ENCODE results near the gene MORN1.

The MORN1 gene

DNA sequence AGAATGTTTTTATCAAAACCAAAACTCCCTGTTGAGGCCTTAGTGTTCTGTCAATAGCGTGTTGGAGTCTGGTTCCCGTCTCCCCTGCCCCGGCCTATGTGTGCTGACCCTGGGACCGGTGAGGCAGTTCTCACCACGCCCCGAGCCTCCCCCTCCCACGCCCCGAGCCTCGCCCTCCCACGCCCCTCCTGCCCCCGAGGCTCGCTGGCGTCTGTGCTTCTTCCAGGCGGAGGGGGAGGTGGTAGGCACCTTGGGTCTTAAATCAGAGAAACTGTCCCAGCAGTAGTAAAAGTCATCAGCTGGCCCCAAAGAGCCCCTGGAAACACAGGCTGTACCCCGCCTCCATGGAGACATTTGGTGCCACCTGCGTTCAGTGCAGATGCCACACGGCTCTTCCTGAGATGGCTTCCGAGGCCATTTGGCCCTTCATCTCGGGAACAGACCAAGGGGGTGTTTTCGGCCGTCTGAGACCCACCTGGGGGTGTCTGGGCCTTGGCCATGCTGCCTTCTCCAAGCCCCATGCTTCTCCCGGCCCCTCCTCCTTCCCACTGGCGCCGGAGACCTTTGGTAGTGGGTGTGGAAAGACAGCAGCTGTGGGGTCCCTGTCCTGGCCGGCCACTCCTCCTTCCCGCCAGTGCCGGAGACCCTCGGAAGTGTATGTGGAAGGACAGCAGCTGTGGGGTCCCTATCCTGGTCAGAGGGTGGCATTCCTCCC is 118.5 kb downstream of the MORN1 start:
- ATAC-seq (replicated peaks) = no peak
- no peak for DNase-seq
- Mint-ChIP-seq H3K36me3 (peaks cover 18 to 27% of the 10 kb centered on the region in 2 donors), H3K4me3 (no peak overlapping the region), H3K4me1 (peaks cover 43 to 61% of the 10 kb centered on the region in 2 donors), H3K27me3 (no peaks in the 10 kb centered on the region), H3K27ac (no peak overlapping the region), H3K9me3 (peaks cover 0 to 6% of the 10 kb centered on the region in 2 donors)

DNA sequence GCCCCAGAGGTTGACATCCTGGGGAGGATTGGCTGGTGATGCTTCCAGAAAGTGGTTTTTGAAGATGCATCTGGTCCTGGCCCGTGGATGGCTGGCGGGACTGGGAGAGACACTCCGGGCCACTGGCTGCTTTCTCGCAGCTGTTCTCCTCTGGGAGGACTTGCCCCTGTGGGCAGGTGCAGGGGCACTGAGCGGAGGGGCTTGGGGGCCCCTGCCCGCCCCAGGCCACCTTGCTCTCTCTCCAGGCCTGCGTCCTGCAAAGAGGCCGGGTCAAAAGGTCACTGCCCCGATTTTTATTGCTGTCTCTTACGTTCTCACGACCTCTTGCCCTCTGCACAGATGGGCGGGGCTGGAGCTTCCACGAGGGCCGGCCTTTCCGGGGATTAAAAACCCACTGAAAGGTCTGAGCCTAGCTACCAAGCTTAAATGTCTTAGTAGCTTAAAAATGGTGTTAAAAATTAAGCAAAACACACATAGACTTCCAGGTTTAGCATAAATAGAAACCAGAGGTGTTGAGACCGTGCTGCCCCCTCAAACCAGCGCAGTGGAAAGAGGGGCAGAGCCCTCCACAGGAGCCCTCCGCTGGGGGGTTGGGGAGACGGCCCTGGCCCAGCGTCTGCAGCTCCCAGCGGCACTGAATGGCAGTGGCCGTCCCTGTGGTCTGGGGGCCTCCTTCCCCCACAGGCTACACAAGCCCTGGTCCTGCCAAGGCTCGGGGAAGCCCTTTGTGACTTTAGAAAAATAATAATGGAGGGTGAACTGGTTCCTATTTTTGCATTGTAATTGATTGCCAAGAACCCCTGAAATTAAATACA is 119.3 kb downstream of the MORN1 start:
- ATAC-seq (replicated peaks) (no peak), DNase-seq (no peak)
- H3K4me1 Mint-ChIP-seq = peaks cover 40 to 56% of the 10 kb centered on the region in 2 donors
- H3K9me3 Mint-ChIP-seq = peaks cover 0 to 2% of the 10 kb centered on the region in 2 donors
- no peaks in the 10 kb centered on the region for H3K27me3 Mint-ChIP-seq
- no peak overlapping the region for H3K27ac Mint-ChIP-seq
- H3K4me3 Mint-ChIP-seq = no peak overlapping the region
- H3K36me3 Mint-ChIP-seq = peaks cover 11 to 19% of the 10 kb centered on the region in 2 donors
